T-helper 17 cell (primary cell): ENCODE results near the gene SMKR1. TPM values are rescaled to one million over a fixed set of nuclear protein-coding genes. Genes with fewer than 3 reads are reported as not detected.

Experiments used
- ATAC-seq: fragments of 150-1000 bp; cut with Tn5 transposase; 2 replicates; pipeline ENCODE4 v1.10.0; 2021; ENCODE audit warnings: mild to moderate bottlenecking, moderate library complexity
- DNase-seq, 3 donors: peaks; one replicate each; pipeline versions ENCODE4 v3.0.0 to v3.0.0-alpha.2; 2020 to 2021
- H3K9me3 ChIP-seq: one replicate; pipeline ENCODE4 v1.7.0; 2013; ENCODE audit warnings: low read length, mild to moderate bottlenecking; ENCODE audit not compliant: control insufficient read depth, poor library complexity, severe bottlenecking
- H3K27ac Mint-ChIP-seq: one replicate; pipeline ENCODE4 v1.8.0; 2022; ENCODE audit warnings: mild to moderate bottlenecking, moderate library complexity, mixed read lengths
- H3K27me3 Mint-ChIP-seq: one replicate; pipeline ENCODE4 v1.8.0; 2022; ENCODE audit warnings: mixed read lengths
- H3K36me3 Mint-ChIP-seq: one replicate; pipeline ENCODE4 v1.8.0; 2022; ENCODE audit warnings: low read depth, mixed read lengths
- H3K4me1 Mint-ChIP-seq: one replicate; pipeline ENCODE4 v1.8.0; 2022; ENCODE audit warnings: mild to moderate bottlenecking, mixed read lengths
- H3K4me3 Mint-ChIP-seq: one replicate; pipeline ENCODE4 v1.8.0; 2022; ENCODE audit warnings: mild to moderate bottlenecking, moderate library complexity, mixed read lengths
- total RNA-seq, 4 donors: library from RNA in 2 of 4; stranded (reverse) in 2 of 4; gene quantifications; one replicate each; pipeline ENCODE4 v1.2.3 and lab custom pipeline; 2022 to 2026

Gene SMKR1
- total RNA-seq, 2 donors from 2014 or later: 0.77 to 2.0 TPM

DNA sequence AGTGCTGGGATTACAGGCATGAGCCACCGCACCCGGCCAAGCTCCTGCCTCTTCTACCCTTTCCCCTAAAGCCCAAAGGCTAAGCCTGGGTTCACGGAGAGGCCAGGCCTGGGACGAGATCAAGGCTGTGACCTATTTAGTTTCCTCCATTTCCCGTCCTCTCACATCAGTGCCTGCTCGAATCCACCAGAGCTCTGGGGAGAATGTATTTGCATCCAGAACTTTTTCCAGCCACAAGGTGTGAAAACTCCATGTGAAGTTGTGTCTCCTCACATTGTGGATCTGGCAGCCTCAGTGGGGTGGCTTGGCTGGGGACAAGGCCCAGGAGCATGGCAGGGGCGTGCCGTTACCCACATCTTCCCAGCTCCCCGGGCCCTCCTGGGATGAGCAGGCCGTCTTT lies 38.0 kb downstream of the SMKR1 start:
- H3K4me1 Mint-ChIP-seq: peaks cover 8% of the 10 kb centered on the region
- no peaks in the 10 kb centered on the region for H3K9me3 ChIP-seq
- no peaks in the 10 kb centered on the region for H3K36me3 Mint-ChIP-seq
- DNase-seq (no peak), ATAC-seq (no peak)
- no peak overlapping the region for H3K4me3 Mint-ChIP-seq
- peaks cover 14% of the 10 kb centered on the region for H3K27me3 Mint-ChIP-seq
- H3K27ac Mint-ChIP-seq: no peak overlapping the region

DNA sequence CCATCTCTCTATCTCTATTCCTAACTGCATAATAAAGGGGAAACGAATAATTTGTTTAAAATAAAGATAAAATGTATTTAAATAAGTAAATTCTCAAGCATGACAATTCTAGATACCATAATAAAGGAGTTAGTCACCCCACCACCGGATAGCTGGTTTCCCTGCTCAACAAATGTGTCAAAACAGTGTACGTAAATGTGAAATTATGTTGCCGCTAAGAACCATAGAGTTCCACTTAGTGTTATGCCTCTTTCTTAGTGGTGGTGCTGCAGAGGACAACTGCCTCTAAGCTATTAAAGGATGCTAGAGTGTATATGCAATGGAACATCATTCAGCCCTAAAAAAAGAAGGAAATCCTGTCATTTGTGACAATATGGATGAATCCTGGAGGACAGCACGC lies 42.4 kb downstream of the SMKR1 start:
- H3K27me3 Mint-ChIP-seq: peaks cover 14% of the 10 kb centered on the region
- no peaks in the 10 kb centered on the region for H3K36me3 Mint-ChIP-seq
- ATAC-seq: no peak
- no peak overlapping the region for H3K27ac Mint-ChIP-seq
- H3K4me1 Mint-ChIP-seq: peaks cover 3% of the 10 kb centered on the region
- no peak for DNase-seq
- H3K9me3 ChIP-seq: no peaks in the 10 kb centered on the region
- H3K4me3 Mint-ChIP-seq: no peak overlapping the region

DNA sequence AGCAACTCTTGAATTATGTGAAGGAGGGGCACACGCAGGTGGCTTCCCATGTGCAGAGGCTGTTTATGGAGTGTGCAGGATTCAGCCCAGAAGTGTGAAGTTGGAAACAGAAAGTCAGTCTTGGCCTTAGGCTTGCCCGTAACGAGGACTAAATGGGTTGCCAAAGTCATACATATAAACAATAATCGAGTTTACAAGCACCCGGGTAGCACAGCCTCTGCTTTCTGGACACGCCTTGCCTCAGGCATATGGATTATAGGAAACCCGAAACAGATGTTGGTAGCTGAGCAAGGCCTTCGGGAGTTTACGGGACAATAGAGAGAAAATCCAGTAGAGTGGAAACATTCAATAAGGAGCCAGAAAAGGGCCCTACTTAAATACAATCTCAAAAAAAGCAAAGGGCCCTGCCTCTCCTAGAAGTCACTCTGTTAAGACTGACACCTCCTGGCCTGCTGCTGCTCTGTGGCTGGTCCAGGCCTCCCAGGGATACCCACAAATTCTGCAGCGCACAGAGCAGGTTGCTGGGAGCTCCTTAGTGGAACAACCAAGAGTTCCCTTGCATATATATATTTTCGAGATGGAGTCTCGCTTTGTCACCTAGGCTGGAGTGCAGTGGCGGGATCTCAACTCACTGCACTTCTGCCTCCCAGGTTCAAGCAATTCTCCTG lies 48.5 kb downstream of the SMKR1 start:
- no peak overlapping the region for H3K27ac Mint-ChIP-seq
- no peak overlapping the region for H3K4me3 Mint-ChIP-seq
- DNase-seq: no peak
- H3K36me3 Mint-ChIP-seq: no peaks in the 10 kb centered on the region
- no peaks in the 10 kb centered on the region for H3K9me3 ChIP-seq
- peaks cover 5% of the 10 kb centered on the region for H3K27me3 Mint-ChIP-seq
- peaks cover 5% of the 10 kb centered on the region for H3K4me1 Mint-ChIP-seq
- ATAC-seq: no peak

DNA sequence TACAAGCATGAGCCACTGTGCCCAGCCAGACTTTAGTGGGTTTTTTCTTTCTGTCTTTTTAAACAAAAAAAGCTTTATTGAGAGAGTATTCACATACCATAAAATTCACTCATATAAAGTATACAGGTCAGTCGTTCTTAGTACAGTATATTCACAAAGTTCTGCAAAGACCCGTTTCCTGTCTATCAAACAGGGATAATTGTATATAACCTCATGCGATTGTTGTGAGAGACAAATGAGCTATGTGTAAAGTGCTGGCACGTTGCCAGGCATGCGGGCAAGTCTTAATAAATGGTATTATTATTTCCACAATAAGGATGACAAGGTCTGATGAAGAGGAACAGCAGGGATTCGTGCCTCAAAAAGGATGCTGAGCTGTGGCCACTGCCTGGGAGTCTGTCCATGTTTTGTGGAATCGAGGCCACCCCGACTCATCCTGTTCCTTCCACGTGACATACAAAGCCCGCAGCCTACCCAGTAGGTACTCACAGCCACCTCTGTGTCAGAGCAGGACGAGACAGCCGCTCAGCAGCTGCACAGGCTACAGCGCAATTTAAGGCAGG lies 51.6 kb downstream of the SMKR1 start:
- no peak overlapping the region for H3K27ac Mint-ChIP-seq
- ATAC-seq (peak; percentile 76), DNase-seq (no peak)
- no peaks in the 10 kb centered on the region for H3K9me3 ChIP-seq
- H3K4me3 Mint-ChIP-seq: no peak overlapping the region
- H3K36me3 Mint-ChIP-seq: no peaks in the 10 kb centered on the region
- H3K27me3 Mint-ChIP-seq: peaks cover 11% of the 10 kb centered on the region
- H3K4me1 Mint-ChIP-seq: peaks cover 5% of the 10 kb centered on the region

DNA sequence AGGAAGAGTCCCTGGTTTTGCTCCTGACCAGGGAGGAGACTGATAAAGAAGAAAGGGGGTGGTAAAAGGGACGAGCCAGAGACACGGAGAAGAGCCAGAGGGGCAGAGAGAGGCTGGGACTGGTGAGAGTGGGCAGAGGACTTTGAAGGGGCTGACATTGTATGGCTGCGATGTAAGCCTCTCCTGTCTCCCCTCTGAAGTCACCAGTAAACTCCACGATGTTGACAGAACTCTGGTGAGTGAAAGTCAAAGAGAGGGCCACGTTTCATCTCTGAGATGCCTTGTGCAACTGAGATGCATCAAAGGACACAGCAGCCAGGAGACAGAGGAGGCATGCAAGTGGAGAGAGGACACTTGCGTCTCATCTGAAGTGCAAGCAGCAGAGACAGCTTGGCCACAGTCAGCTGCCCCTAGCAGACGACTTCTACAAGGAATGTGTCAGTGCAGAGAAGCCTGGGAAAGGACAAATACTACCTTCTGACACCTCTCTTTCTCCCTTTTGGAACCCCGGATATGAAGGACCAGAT lies 54.3 kb downstream of the SMKR1 start:
- ATAC-seq (no peak), DNase-seq (no peak)
- H3K9me3 ChIP-seq: no peaks in the 10 kb centered on the region
- no peak overlapping the region for H3K4me3 Mint-ChIP-seq
- H3K4me1 Mint-ChIP-seq: peaks cover 8% of the 10 kb centered on the region
- no peak overlapping the region for H3K27ac Mint-ChIP-seq
- peaks cover 16% of the 10 kb centered on the region for H3K27me3 Mint-ChIP-seq
- H3K36me3 Mint-ChIP-seq: peaks cover 3% of the 10 kb centered on the region

DNA sequence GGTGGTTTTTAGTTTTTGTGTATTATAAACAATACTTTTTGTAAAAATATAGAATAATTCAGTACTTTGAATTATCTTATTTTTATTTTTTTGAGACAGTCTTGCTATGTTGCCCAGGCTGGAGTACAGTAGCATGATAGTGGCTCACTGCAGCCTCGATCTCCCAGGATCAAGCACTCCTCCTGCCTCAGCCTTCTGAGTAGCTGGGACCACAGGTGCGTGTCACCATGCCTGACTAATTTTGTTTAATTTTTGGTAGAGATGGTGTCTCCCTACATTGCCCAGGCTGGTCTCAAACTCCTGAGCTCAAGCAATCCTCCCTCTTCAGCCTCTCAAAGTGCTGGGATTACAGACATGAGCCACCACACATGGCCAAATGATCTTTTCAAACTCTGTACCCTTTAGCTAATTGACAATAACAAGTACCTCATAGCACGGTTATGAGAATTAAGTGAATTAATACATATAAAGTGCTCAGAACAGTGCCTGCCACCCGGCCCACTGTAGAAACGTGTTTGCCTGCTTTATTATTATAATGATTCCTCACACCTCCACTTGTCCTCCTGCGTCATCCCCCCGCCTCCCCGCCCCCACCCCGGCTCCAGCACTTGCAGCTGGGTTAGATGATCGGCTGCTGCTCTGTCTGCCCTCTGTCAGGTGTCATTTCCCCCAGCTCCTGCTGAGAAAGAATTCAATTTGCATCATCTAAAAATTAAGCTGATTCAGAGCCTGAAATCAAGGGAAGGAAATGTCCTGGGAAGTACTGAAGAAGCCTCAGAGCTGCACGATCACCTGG lies 55.6 kb downstream of the SMKR1 start:
- Mint-ChIP-seq H3K4me3 (no peak overlapping the region), H3K27me3 (peaks cover 20% of the 10 kb centered on the region), H3K27ac (no peak overlapping the region), H3K36me3 (peaks cover 3% of the 10 kb centered on the region), H3K4me1 (peaks cover 8% of the 10 kb centered on the region)
- DNase-seq (no peak), ATAC-seq (no peak)
- H3K9me3 ChIP-seq: no peaks in the 10 kb centered on the region

DNA sequence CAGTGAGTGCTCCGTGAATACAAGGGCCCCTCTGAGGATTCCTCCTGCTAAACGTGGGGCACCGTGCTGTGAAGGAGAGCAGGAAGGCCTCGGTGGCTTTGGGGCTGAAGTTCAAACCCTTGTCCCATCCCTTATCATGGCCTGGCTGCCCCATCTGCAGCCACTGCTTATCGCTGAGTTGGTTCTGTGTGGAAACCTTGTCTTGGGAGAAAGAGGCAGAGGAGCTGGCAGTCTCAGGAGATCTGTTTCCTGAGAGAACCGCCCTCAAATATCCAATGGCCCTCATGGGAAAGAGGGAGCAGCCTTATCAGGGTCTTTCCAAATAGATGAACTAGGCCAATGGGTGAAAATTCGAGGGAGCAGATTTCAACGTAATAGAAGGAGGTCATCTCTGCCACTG lies 57.2 kb downstream of the SMKR1 start:
- Mint-ChIP-seq H3K27me3 (peaks cover 29% of the 10 kb centered on the region), H3K36me3 (peaks cover 3% of the 10 kb centered on the region), H3K4me1 (peaks cover 2% of the 10 kb centered on the region), H3K27ac (no peak overlapping the region), H3K4me3 (no peak overlapping the region)
- no peaks in the 10 kb centered on the region for H3K9me3 ChIP-seq
- ATAC-seq (no peak), DNase-seq (no peak)

DNA sequence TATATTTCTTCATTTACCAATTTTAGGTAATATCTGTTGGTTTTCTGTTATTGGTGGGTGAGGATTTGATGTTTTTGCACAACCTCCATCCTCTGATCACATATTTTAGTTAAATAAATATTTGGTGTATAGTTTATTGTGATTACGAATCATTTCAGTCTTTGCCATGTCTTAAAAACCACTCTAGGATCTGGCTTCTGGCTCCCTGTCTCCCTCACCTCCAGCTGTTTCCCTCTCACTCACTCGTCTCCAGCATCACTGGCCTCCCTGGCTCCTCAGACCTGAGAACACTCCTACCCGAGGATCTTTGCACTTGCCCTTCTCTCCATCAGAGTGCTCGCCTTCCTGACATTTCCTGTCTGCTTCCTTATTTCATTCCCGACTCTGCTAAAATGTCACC lies 58.5 kb downstream of the SMKR1 start:
- no peaks in the 10 kb centered on the region for H3K9me3 ChIP-seq
- DNase-seq (no peak), ATAC-seq (no peak)
- Mint-ChIP-seq H3K4me3 (no peak overlapping the region), H3K4me1 (peaks cover 2% of the 10 kb centered on the region), H3K36me3 (peaks cover 4% of the 10 kb centered on the region), H3K27me3 (peaks cover 36% of the 10 kb centered on the region), H3K27ac (peak overlapping the region; percentile 24)

DNA sequence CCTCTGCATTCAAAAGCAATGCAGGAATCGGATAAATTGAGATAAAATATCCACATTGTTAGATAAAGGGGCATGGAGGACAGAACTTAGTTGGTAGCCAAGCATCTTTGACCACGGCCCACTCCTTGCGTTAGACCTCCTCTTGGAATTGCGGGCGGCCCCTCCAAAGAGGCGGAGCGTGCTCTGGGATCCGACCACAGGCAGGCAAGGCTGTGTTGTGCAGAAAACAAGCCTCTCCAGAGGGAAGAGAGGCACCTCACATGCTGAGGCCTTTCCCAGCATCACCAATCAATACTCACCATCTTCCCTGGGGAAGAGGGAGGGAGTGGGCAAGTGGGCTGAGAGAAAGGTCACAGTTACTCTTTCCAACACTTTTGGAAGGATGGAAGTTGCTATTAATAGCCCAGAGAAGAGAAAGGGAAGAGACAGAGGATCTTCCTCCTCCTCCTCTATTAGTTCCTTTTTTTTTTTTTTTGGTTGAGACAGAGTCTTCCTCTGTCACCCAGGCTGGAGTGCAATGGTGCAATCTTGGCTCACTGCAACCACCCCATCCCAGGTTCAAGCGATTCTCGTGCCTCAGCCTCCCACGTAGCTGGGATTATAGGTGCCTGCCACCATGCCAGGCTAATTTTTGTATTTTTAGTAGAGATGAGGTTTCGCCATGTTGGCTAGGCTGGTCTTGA lies 59.5 kb downstream of the SMKR1 start:
- Mint-ChIP-seq H3K27me3 (peaks cover 37% of the 10 kb centered on the region), H3K4me3 (peak overlapping the region; percentile 19), H3K4me1 (peaks cover 2% of the 10 kb centered on the region), H3K36me3 (peaks cover 4% of the 10 kb centered on the region), H3K27ac (no peak overlapping the region)
- no peak for DNase-seq
- no peak for ATAC-seq
- H3K9me3 ChIP-seq: no peaks in the 10 kb centered on the region

Other genes starting within 250 kb of the SMKR1 start
- gene STRIP2, start 68.1 kb upstream of the SMKR1 start, total RNA-seq: 1 to 10 TPM in 1 of 2 donors, under 1 TPM in 1; 0.67 to 2.1 TPM
- 10 to 100 TPM; 33.7 to 33.9 TPM for gene NRF1, start 109.2 kb downstream of the SMKR1 start, total RNA-seq